HepG2 (cell line): ENCODE results near the gene PDE2A. TPM values are rescaled to one million over a fixed set of nuclear protein-coding genes. Genes with fewer than 3 reads are reported as not detected.

ENCODE experiments used
- ATAC-seq: fragments of 200-7000 bp; cut with Tn5 transposase; 3 replicates; pipeline ENCODE4 v1.9.1; 2020; ENCODE audit warnings: mild to moderate bottlenecking, moderate library complexity
- BruUV-seq: library from RNA; stranded (reverse); fragments of 400-500 nt; replicated peaks from 2 replicates; lab custom pipeline; 2021; lab: Mats Ljungman, UMichigan
- CTCF ChIA-PET: fragments of 300-600 bp; formaldehyde crosslinking; extraction: SDS; loops from one replicate; lab custom pipeline; 2021; ENCODE audit warnings: low total read pairs, inconsistent platforms, low intra/inter-chr PET ratio; lab: Yijun Ruan, JAX
- POLR2A ChIA-PET: fragments of 350-600 bp; sonication (Branson Sonifier 250); formaldehyde crosslinking; loops from one replicate; lab custom pipeline; 2020; ENCODE audit warnings: antibody characterized with exemption, inconsistent platforms; lab: Yijun Ruan, JAX
- DNase-seq: peaks from one replicate; pipeline ENCODE4 v3.0.0-alpha.2; 2015; ENCODE audit warnings: low spot score
- FAIRE-seq: peaks from 3 replicates; lab custom pipeline; 2011; peaks lifted over from hg19 to GRCh38; lab: Jason Lieb, UNC
- H2AFZ ChIP-seq: one replicate; pipeline ENCODE4 v1.6.1; 2011; ENCODE audit warnings: low read length, inconsistent platforms
- H3K27ac ChIP-seq: fragments of 300-600 bp; 3 replicates; pipeline ENCODE4 v1.8.0; 2011; ENCODE audit warnings: mixed run types, mild to moderate bottlenecking, mixed read lengths, low read length, inconsistent platforms; ENCODE audit not compliant: insufficient read depth; ENCODE audit errors: extremely low read length
- H3K27me3 ChIP-seq, 2 experiments: fragments of 200-600 bp in 1 of 2; 2 replicates in 1 of 2; 3 replicates in 1 of 2; pipeline versions ENCODE4 v1.6.0 to v1.8.0; 2011; ENCODE audit warnings: low read length in 2 of 2, mild to moderate bottlenecking in 2 of 2, moderate library complexity in 2 of 2, inconsistent platforms in 1 of 2; ENCODE audit not compliant: insufficient read depth in 2 of 2, control insufficient read depth in 1 of 2
- H3K36me3 ChIP-seq, 2 experiments: fragments of 200-600 bp in 1 of 2; replicated peaks in 1 of 2; 2 replicates in 1 of 2; 3 replicates in 1 of 2; pipeline versions ENCODE4 v1.5.1 to v1.8.0; 2011; ENCODE audit warnings: low read length in 2 of 2, inconsistent platforms in 1 of 2; ENCODE audit not compliant: insufficient read depth in 2 of 2, control insufficient read depth in 1 of 2
- H3K4me1 ChIP-seq: 2 replicates; pipeline ENCODE4 v1.5.1; 2012; ENCODE audit warnings: low read length, inconsistent platforms; ENCODE audit not compliant: insufficient read depth
- H3K4me2 ChIP-seq: 2 replicates; pipeline ENCODE4 v1.6.0; 2011; ENCODE audit warnings: low read depth, low read length, inconsistent platforms
- H3K4me3 ChIP-seq, 3 experiments: fragments of 200-600 bp in 1 of 3; sonication (generic), shearing (Covaris generic) in 1 of 3; replicated peaks in 1 of 3; 2 replicates each; pipeline ENCODE4 v1.5.1; 2011 to 2016; ENCODE audit warnings: low read length in 3 of 3, inconsistent platforms in 2 of 3, low read depth in 2 of 3, mild to moderate bottlenecking in 2 of 3, control low read depth in 1 of 3, mixed read lengths in 1 of 3; ENCODE audit not compliant: insufficient read depth in 1 of 3
- H3K79me2 ChIP-seq: one replicate; pipeline ENCODE4 v1.6.1; 2011; ENCODE audit warnings: low read length, inconsistent platforms; ENCODE audit not compliant: insufficient read depth
- H3K9ac ChIP-seq: 2 replicates; pipeline ENCODE4 v1.6.0; 2011; ENCODE audit warnings: mild to moderate bottlenecking, low read depth, low read length, inconsistent platforms; ENCODE audit not compliant: insufficient read depth
- H3K9me3 ChIP-seq: 2 replicates; pipeline ENCODE4 v1.5.1; 2012; ENCODE audit warnings: mild to moderate bottlenecking, low read length
- H4K20me1 ChIP-seq: 2 replicates; pipeline ENCODE4 v1.6.0; 2011; ENCODE audit warnings: inconsistent platforms, mild to moderate bottlenecking, low read length, moderate library complexity; ENCODE audit not compliant: insufficient read depth
- ARNT2 ChIP-seq: sonication (generic); formaldehyde crosslinking; IDR thresholded peaks from 2 replicates; pipeline ENCODE4 v1.8.0; 2022; ENCODE audit warnings: mild to moderate bottlenecking, low read depth, missing genetic modification reagents, moderate library complexity
- HDAC6 ChIP-seq: fragments of 200-600 bp; sonication (generic); IDR thresholded peaks from 2 replicates; pipeline ENCODE4 v1.7.0; 2017; ENCODE audit warnings: mild to moderate bottlenecking, antibody characterized with exemption, low read length, low read depth
- ZNF331 ChIP-seq: sonication (generic); formaldehyde crosslinking; IDR thresholded peaks from 2 replicates; pipeline ENCODE4 v1.4.0; 2020; ENCODE audit warnings: missing genetic modification reagents
- WGBS: methylation state at CpG from one replicate; pipeline ENCODE4 v1.1.6; 2017; ENCODE audit warnings: low lambda C conversion rate; 5-methylcytosine and 5-hydroxymethylcytosine counted together
- in situ Hi-C: cut with HindIII; loops from 2 replicates; pipeline ENCODE4 v1.10.0; 2017; ENCODE audit warnings: low pct_unique_long_range_greater_than_20kb; ENCODE audit not compliant: extremely low pct_ligation_motif_present
- intact Hi-C: fragments of 100-400 bp; cut with micrococcal nuclease; formaldehyde crosslinking; loops from one replicate; pipeline ENCODE4 v1.10.0; 2022; ENCODE audit not compliant: unreplicated experiment
- polyA plus RNA-seq, 8 experiments: library from polyadenylated mRNA; depleted of rRNA in 3 of 8; stranded (reverse) in 7 of 8; unstranded in 1 of 8; fragments of >200 nt; fragmentation: Illumina TruSeq in 4 of 8; extraction: Trizol in 4 of 8; gene quantifications; 2 replicates each; pipeline versions ENCODE4 v1.2.1 to v1.2.3, GENCODE V29; 2011 to 2016; ENCODE audit warnings: low read depth in 4 of 8, missing spikeins in 1 of 8, mixed read lengths in 1 of 8; ENCODE audit not compliant: insufficient read depth in 1 of 8
- total RNA-seq, 5 experiments: library from RNA; depleted of rRNA; stranded (reverse); fragments of >200 nt; fragmentation: Illumina TruSeq; extraction: Trizol; gene quantifications; 2 replicates each; pipeline ENCODE4 v1.2.3, GENCODE V29; 2016; ENCODE audit warnings: low read depth in 1 of 5
- TF ChIP-seq, protein P1 (sequence below): fragments of 450-650 bp; IDR thresholded peaks from 2 replicates; pipeline ENCODE4 v1.6.1; 2016
- TF ChIP-seq, protein P2 (sequence below): sonication (generic); formaldehyde crosslinking; IDR thresholded peaks from 2 replicates; pipeline ENCODE4 v1.4.0; 2020; ENCODE audit warnings: low read depth, mild to moderate bottlenecking, missing genetic modification reagents
- TF ChIP-seq, protein P3 (sequence below): sonication (generic); formaldehyde crosslinking; IDR thresholded peaks from 2 replicates; pipeline ENCODE4 v1.4.0; 2020; ENCODE audit warnings: missing genetic modification reagents
- TF ChIP-seq, protein P4 (sequence below): sonication (generic); formaldehyde crosslinking; IDR thresholded peaks from 2 replicates; pipeline ENCODE4 v1.5.1; 2020; ENCODE audit warnings: missing genetic modification reagents, mild to moderate bottlenecking, borderline replicate concordance

PDE2A gene
- total and polyA plus RNA-seq, 2 of the 13 experiments (the other 11 are each of a cell fraction or from before 2014, with no cell fraction given): 3.1 TPM; not detected in 1

DNA sequence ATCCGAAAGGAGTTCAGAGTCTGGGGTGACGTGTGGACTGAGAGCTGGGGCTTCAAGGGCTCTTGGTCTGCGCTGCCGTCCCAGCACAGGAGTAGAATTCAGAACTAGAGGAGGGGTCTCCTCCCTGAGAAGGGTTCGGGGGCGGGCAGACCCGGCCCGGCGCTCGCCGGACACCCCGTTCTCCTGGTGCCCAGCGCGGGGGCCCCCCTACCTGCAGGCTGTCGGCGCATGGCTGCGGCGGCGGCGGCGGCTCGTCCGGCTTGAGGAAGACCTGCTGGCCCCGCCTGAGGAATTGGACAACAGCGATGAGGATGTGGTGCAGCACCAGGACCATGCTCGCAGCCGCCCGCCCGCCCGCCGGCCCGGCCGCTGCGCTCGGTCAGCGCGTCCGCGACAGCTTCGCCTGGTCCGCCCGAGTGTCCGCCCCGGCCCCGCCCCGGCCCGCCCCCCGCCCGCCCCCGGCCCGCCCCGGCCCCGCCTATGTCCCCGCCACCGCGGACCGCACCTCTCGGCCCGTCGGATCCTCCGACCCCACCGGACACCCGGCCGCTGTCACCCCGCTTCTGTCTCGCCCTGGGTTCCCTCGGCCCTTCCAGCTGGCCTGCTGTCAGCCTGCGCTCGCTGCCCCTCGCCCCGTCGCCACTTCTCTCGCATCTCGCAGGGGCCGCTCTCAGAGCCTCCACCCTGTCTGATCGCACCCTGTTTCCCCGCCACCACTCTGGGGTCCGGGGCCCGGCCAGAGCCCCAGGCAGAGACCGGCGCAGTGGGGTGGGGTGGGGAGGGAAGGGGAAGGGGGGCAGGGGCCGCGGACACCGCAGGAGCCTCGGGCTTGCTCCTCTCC, 32.0 kb downstream of the PDE2A start:
- BruUV-seq: no TSS peak
- peak; percentile 49 for ATAC-seq

More for the DNA sequence above, 32.0 kb downstream of the PDE2A start:
- Histone ChIP-seq H3K4me2 (peak overlapping the region; percentile 79), H3K9ac (no peak overlapping the region), H3K79me2 (no peaks in the 10 kb centered on the region), H2AFZ (no peak overlapping the region), H3K9me3 (no peaks in the 10 kb centered on the region), H4K20me1 (no peaks in the 10 kb centered on the region), H3K27me3 (peaks cover 17 to 52% of the 10 kb centered on the region in 2 experiments; a peak in 4 of 5 replicates), H3K4me1 (peaks cover 8% of the 10 kb centered on the region; the same call in 1 of the 2 replicates), H3K36me3 (no peaks in the 10 kb centered on the region), H3K27ac (no peak overlapping the region), H3K4me3 (peak overlapping the region; percentile 17 to 59 (median 21); a peak in 2 of 6 replicates)
- CTCF ChIA-PET: interaction anchor here (1.2 to 3.3 kb wide), 5 partner anchors 43 to 171 kb away, joined by 3 to 29 read pairs (median 14); no protein-coding TSS in a partner anchor
- in situ Hi-C loops: loop anchor here (5.0 kb wide), 1 partner anchor 45 kb away; no protein-coding TSS in a partner anchor
- TF ChIP-seq HDAC6 (no peak), ZNF331 (CRISPR knock-in tag) (no peak), ARNT2 (no peak)
- TF ChIP-seq, protein P1, sequence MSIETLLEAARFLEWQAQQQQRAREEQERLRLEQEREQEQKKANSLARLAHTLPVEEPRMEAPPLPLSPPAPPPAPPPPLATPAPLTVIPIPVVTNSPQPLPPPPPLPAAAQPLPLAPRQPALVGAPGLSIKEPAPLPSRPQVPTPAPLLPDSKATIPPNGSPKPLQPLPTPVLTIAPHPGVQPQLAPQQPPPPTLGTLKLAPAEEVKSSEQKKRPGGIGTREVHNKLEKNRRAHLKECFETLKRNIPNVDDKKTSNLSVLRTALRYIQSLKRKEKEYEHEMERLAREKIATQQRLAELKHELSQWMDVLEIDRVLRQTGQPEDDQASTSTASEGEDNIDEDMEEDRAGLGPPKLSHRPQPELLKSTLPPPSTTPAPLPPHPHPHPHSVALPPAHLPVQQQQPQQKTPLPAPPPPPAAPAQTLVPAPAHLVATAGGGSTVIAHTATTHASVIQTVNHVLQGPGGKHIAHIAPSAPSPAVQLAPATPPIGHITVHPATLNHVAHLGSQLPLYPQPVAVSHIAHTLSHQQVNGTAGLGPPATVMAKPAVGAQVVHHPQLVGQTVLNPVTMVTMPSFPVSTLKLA: no peak
- TF ChIP-seq, protein P2, sequence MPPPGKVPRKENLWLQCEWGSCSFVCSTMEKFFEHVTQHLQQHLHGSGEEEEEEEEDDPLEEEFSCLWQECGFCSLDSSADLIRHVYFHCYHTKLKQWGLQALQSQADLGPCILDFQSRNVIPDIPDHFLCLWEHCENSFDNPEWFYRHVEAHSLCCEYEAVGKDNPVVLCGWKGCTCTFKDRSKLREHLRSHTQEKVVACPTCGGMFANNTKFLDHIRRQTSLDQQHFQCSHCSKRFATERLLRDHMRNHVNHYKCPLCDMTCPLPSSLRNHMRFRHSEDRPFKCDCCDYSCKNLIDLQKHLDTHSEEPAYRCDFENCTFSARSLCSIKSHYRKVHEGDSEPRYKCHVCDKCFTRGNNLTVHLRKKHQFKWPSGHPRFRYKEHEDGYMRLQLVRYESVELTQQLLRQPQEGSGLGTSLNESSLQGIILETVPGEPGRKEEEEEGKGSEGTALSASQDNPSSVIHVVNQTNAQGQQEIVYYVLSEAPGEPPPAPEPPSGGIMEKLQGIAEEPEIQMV (CRISPR knock-in tag): 0 out of 2 replicates have a peak, but pooled peaks have one; percentile 35
- TF ChIP-seq, protein P3, sequence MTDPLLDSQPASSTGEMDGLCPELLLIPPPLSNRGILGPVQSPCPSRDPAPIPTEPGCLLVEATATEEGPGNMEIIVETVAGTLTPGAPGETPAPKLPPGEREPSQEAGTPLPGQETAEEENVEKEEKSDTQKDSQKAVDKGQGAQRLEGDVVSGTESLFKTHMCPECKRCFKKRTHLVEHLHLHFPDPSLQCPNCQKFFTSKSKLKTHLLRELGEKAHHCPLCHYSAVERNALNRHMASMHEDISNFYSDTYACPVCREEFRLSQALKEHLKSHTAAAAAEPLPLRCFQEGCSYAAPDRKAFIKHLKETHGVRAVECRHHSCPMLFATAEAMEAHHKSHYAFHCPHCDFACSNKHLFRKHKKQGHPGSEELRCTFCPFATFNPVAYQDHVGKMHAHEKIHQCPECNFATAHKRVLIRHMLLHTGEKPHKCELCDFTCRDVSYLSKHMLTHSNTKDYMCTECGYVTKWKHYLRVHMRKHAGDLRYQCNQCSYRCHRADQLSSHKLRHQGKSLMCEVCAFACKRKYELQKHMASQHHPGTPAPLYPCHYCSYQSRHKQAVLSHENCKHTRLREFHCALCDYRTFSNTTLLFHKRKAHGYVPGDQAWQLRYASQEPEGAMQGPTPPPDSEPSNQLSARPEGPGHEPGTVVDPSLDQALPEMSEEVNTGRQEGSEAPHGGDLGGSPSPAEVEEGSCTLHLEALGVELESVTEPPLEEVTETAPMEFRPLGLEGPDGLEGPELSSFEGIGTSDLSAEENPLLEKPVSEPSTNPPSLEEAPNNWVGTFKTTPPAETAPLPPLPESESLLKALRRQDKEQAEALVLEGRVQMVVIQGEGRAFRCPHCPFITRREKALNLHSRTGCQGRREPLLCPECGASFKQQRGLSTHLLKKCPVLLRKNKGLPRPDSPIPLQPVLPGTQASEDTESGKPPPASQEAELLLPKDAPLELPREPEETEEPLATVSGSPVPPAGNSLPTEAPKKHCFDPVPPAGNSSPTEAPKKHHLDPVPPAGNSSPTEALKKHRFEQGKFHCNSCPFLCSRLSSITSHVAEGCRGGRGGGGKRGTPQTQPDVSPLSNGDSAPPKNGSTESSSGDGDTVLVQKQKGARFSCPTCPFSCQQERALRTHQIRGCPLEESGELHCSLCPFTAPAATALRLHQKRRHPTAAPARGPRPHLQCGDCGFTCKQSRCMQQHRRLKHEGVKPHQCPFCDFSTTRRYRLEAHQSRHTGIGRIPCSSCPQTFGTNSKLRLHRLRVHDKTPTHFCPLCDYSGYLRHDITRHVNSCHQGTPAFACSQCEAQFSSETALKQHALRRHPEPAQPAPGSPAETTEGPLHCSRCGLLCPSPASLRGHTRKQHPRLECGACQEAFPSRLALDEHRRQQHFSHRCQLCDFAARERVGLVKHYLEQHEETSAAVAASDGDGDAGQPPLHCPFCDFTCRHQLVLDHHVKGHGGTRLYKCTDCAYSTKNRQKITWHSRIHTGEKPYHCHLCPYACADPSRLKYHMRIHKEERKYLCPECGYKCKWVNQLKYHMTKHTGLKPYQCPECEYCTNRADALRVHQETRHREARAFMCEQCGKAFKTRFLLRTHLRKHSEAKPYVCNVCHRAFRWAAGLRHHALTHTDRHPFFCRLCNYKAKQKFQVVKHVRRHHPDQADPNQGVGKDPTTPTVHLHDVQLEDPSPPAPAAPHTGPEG (CRISPR knock-in tag): peak; percentile 56; the same call in 1 of the 2 replicates
- TF ChIP-seq, protein P4, sequence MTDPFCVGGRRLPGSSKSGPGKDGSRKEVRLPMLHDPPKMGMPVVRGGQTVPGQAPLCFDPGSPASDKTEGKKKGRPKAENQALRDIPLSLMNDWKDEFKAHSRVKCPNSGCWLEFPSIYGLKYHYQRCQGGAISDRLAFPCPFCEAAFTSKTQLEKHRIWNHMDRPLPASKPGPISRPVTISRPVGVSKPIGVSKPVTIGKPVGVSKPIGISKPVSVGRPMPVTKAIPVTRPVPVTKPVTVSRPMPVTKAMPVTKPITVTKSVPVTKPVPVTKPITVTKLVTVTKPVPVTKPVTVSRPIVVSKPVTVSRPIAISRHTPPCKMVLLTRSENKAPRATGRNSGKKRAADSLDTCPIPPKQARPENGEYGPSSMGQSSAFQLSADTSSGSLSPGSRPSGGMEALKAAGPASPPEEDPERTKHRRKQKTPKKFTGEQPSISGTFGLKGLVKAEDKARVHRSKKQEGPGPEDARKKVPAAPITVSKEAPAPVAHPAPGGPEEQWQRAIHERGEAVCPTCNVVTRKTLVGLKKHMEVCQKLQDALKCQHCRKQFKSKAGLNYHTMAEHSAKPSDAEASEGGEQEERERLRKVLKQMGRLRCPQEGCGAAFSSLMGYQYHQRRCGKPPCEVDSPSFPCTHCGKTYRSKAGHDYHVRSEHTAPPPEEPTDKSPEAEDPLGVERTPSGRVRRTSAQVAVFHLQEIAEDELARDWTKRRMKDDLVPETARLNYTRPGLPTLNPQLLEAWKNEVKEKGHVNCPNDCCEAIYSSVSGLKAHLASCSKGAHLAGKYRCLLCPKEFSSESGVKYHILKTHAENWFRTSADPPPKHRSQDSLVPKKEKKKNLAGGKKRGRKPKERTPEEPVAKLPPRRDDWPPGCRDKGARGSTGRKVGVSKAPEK (CRISPR knock-in tag): no peak
- POLR2A ChIA-PET: no interaction called here
- WGBS: 0% methylated on average over 4 of the region's 85 CpGs
- intact Hi-C loops: loop anchor here (2.0 kb wide), 1 partner anchor 43 kb away; no protein-coding TSS in a partner anchor
- no peak for DNase-seq
- FAIRE-seq: no peak
